HepG2 (cell line): ENCODE data around the gene SEMA3F. TPM values are rescaled to one million over a fixed set of nuclear protein-coding genes. Genes with fewer than 3 reads are reported as not detected.

Experiments
- ATAC-seq: fragments of 200-7000 bp; cut with Tn5 transposase; 3 replicates; pipeline ENCODE4 v1.9.1; 2020; ENCODE audit warnings: mild to moderate bottlenecking, moderate library complexity
- BruUV-seq: library from RNA; stranded (reverse); fragments of 400-500 nt; replicated peaks from 2 replicates; lab custom pipeline; 2021; lab: Mats Ljungman, UMichigan
- CTCF ChIA-PET: fragments of 300-600 bp; formaldehyde crosslinking; extraction: SDS; loops from one replicate; lab custom pipeline; 2021; ENCODE audit warnings: low total read pairs, inconsistent platforms, low intra/inter-chr PET ratio; lab: Yijun Ruan, JAX
- POLR2A ChIA-PET: fragments of 350-600 bp; sonication (Branson Sonifier 250); formaldehyde crosslinking; loops from one replicate; lab custom pipeline; 2020; ENCODE audit warnings: antibody characterized with exemption, inconsistent platforms; lab: Yijun Ruan, JAX
- DNase-seq: peaks from one replicate; pipeline ENCODE4 v3.0.0-alpha.2; 2015; ENCODE audit warnings: low spot score
- FAIRE-seq: peaks from 3 replicates; lab custom pipeline; 2011; peaks lifted over from hg19 to GRCh38; lab: Jason Lieb, UNC
- H2AFZ ChIP-seq: one replicate; pipeline ENCODE4 v1.6.1; 2011; ENCODE audit warnings: low read length, inconsistent platforms
- H3K27ac ChIP-seq: fragments of 300-600 bp; 3 replicates; pipeline ENCODE4 v1.8.0; 2011; ENCODE audit warnings: mixed run types, mild to moderate bottlenecking, mixed read lengths, low read length, inconsistent platforms; ENCODE audit not compliant: insufficient read depth; ENCODE audit errors: extremely low read length
- H3K27me3 ChIP-seq, 2 experiments: fragments of 200-600 bp in 1 of 2; 2 replicates in 1 of 2; 3 replicates in 1 of 2; pipeline versions ENCODE4 v1.6.0 to v1.8.0; 2011; ENCODE audit warnings: low read length in 2 of 2, mild to moderate bottlenecking in 2 of 2, moderate library complexity in 2 of 2, inconsistent platforms in 1 of 2; ENCODE audit not compliant: insufficient read depth in 2 of 2, control insufficient read depth in 1 of 2
- H3K36me3 ChIP-seq, 2 experiments: fragments of 200-600 bp in 1 of 2; replicated peaks in 1 of 2; 2 replicates in 1 of 2; 3 replicates in 1 of 2; pipeline versions ENCODE4 v1.5.1 to v1.8.0; 2011; ENCODE audit warnings: low read length in 2 of 2, inconsistent platforms in 1 of 2; ENCODE audit not compliant: insufficient read depth in 2 of 2, control insufficient read depth in 1 of 2
- H3K4me1 ChIP-seq: 2 replicates; pipeline ENCODE4 v1.5.1; 2012; ENCODE audit warnings: low read length, inconsistent platforms; ENCODE audit not compliant: insufficient read depth
- H3K4me2 ChIP-seq: 2 replicates; pipeline ENCODE4 v1.6.0; 2011; ENCODE audit warnings: low read depth, low read length, inconsistent platforms
- H3K4me3 ChIP-seq, 3 experiments: fragments of 200-600 bp in 1 of 3; sonication (generic), shearing (Covaris generic) in 1 of 3; replicated peaks in 1 of 3; 2 replicates each; pipeline ENCODE4 v1.5.1; 2011 to 2016; ENCODE audit warnings: low read length in 3 of 3, inconsistent platforms in 2 of 3, low read depth in 2 of 3, mild to moderate bottlenecking in 2 of 3, control low read depth in 1 of 3, mixed read lengths in 1 of 3; ENCODE audit not compliant: insufficient read depth in 1 of 3
- H3K79me2 ChIP-seq: one replicate; pipeline ENCODE4 v1.6.1; 2011; ENCODE audit warnings: low read length, inconsistent platforms; ENCODE audit not compliant: insufficient read depth
- H3K9ac ChIP-seq: 2 replicates; pipeline ENCODE4 v1.6.0; 2011; ENCODE audit warnings: mild to moderate bottlenecking, low read depth, low read length, inconsistent platforms; ENCODE audit not compliant: insufficient read depth
- H3K9me3 ChIP-seq: 2 replicates; pipeline ENCODE4 v1.5.1; 2012; ENCODE audit warnings: mild to moderate bottlenecking, low read length
- H4K20me1 ChIP-seq: 2 replicates; pipeline ENCODE4 v1.6.0; 2011; ENCODE audit warnings: inconsistent platforms, mild to moderate bottlenecking, low read length, moderate library complexity; ENCODE audit not compliant: insufficient read depth
- CTCF ChIP-seq: sonication (generic); formaldehyde crosslinking; IDR thresholded peaks from 2 replicates; pipeline ENCODE4 v1.5.0; 2020; ENCODE audit warnings: mild to moderate bottlenecking, missing genetic modification reagents, moderate library complexity
- IKZF1 ChIP-seq: fragments of 450-650 bp; IDR thresholded peaks from 2 replicates; pipeline ENCODE4 v1.7.1; 2016
- ZBTB33 ChIP-seq: sonication (generic); formaldehyde crosslinking; IDR thresholded peaks from 2 replicates; pipeline ENCODE4 v1.4.0; 2020; ENCODE audit warnings: missing genetic modification reagents
- WGBS: methylation state at CpG from one replicate; pipeline ENCODE4 v1.1.6; 2017; ENCODE audit warnings: low lambda C conversion rate; 5-methylcytosine and 5-hydroxymethylcytosine counted together
- in situ Hi-C: cut with HindIII; loops from 2 replicates; pipeline ENCODE4 v1.10.0; 2017; ENCODE audit warnings: low pct_unique_long_range_greater_than_20kb; ENCODE audit not compliant: extremely low pct_ligation_motif_present
- intact Hi-C: fragments of 100-400 bp; cut with micrococcal nuclease; formaldehyde crosslinking; loops from one replicate; pipeline ENCODE4 v1.10.0; 2022; ENCODE audit not compliant: unreplicated experiment
- polyA plus RNA-seq, 8 experiments: library from polyadenylated mRNA; depleted of rRNA in 3 of 8; stranded (reverse) in 7 of 8; unstranded in 1 of 8; fragments of >200 nt; fragmentation: Illumina TruSeq in 4 of 8; extraction: Trizol in 4 of 8; gene quantifications; 2 replicates each; pipeline versions ENCODE4 v1.2.1 to v1.2.3, GENCODE V29; 2011 to 2016; ENCODE audit warnings: low read depth in 4 of 8, missing spikeins in 1 of 8, mixed read lengths in 1 of 8; ENCODE audit not compliant: insufficient read depth in 1 of 8
- total RNA-seq, 5 experiments: library from RNA; depleted of rRNA; stranded (reverse); fragments of >200 nt; fragmentation: Illumina TruSeq; extraction: Trizol; gene quantifications; 2 replicates each; pipeline ENCODE4 v1.2.3, GENCODE V29; 2016; ENCODE audit warnings: low read depth in 1 of 5

Gene SEMA3F
- total and polyA plus RNA-seq, 2 of the 13 experiments (the other 11 are each of a cell fraction or from before 2014, with no cell fraction given): 7.6 to 17.2 TPM

GRCh38 chr3:50173685-50174516, 18.8 kb downstream of the SEMA3F start:
- H3K27ac ChIP-seq: no peak overlapping the region
- TF ChIP-seq ZBTB33 (CRISPR knock-in tag) (peak; percentile 93), CTCF (CRISPR knock-in tag) (peak; percentile 33; the same call in 1 of the 2 replicates), IKZF1 (no peak)
- BruUV-seq: no TSS peak
- H2AFZ ChIP-seq: no peak overlapping the region
- no peak for DNase-seq
- ChIA-PET POLR2A (interaction anchor here (2.1 kb wide), 1 partner anchor 62 kb away, joined by 6 read pairs; the partner anchor contains the start of gene GNAI2), CTCF (no interaction called here)
- peaks cover 15 to 27% of the 10 kb centered on the region in 2 experiments; a peak in 4 of 5 replicates for H3K36me3 ChIP-seq
- intact Hi-C loops (loop anchor here (5.0 kb wide), 1 partner anchor 52 kb away; no protein-coding TSS in a partner anchor), in situ Hi-C loops (no loop called here)
- no peak for ATAC-seq
- H3K27me3 ChIP-seq: no peaks in the 10 kb centered on the region
- no peak for FAIRE-seq
- no peak overlapping the region for H3K4me3 ChIP-seq
- no peaks in the 10 kb centered on the region for H4K20me1 ChIP-seq
- WGBS: 96% methylated on average over 11 of the region's 29 CpGs
- H3K9ac ChIP-seq: no peak overlapping the region
- no peak overlapping the region for H3K4me2 ChIP-seq
- H3K79me2 ChIP-seq: no peaks in the 10 kb centered on the region
- H3K4me1 ChIP-seq: peaks cover 47% of the 10 kb centered on the region
- no peaks in the 10 kb centered on the region for H3K9me3 ChIP-seq
